GM18499 (cell line): ENCODE data around the gene NEU4.
"Not testable (repeated sequence)": the region's sequence is repeated elsewhere in the genome, so short reads cannot be mapped to it uniquely, and the experiment has no call there.

Experiments
- ATAC-seq: cut with Tn5 transposase; IDR thresholded peaks from one replicate; pipeline ENCODE4 v1.9.1; 2021; ENCODE audit warnings: moderate number of reproducible peaks; ENCODE audit not compliant: insufficient read depth, unreplicated experiment

Gene NEU4

GRCh38 chr2:241811952-241812729 lies 3.1 kb downstream of the NEU4 start:
- ATAC-seq = no peak

DNA sequence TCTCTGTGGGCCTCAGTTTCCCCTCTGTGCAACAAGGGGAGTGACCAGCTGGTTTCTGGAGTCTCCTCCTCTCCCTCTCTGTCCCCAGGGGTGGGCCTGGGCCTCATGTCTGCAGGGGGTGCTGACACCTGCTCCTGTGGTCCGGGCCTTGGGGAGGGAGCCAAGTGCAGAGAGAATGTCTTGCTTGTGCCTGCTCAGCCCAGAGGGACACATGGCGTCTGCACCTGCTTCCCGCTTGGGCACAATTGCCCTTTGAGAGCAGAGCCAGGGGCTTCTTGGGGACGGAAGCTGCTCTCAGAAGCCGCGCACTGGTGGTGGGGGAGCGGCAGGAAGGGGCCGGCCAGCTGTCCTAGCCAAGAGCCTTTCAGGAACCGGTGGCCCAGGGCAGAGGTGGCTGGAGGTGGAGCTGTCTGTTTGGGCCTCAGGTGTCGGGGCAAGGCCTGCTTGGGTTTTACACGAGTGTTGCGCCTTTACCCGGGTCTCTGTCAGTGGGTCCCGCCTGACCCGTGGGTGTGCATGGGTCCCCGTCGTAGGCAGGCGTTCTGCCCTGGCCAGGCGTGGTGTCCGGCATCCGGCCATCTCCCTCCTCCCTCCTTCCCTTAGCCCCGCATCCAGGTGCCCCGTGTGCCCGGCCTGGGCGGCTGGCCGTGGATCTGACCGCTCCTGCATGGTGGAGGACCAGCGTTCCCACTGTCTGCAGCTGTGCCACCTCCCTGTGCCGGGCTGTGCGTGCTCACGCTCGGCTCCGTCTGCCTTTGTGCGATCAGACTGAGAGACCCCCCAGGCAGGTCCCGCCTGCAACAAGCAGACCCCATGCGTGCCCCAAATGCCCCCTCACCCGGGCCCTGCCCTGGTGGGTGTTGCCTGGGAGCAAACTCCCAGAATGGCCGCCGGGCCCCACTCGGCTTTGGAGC lies 4.0 kb downstream of the NEU4 start:
- no peak for ATAC-seq

DNA sequence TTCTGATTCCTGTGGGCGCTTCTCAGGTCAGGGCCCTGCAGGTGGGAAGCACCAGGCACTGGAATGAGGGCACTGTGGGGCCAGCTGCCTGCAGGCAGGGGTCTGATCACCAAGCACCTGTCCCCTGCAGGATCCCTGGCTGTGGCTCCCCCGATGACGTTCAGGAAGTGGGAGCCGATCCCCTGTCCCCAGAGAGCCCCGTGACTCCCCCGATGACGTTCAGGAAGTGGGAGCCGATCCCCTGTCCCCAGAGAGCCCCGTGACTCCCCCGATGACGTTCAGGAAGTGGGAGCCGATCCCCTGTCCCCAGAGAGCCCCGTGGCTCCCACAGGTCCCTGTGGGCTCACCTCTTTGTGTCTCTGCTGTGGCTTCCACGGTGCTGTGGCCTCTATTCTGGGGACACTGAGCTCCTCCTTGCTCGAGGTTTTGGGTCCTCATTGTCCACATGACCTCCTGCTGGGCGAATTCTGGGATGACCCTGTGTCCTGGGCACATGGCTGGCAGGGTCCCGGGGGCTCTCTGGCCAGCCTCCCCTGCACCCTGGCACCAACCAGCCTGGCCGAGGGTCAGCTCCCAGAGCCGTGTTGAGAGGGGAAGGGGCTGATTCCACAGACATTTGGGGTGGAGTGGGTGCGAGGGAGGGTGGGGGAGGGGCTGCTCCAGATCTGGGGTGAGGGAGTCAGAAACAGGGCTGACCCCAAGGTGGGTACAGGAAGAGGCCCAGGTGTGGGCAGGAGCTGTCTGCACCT lies 4.8 kb downstream of the NEU4 start:
- ATAC-seq = no peak

DNA sequence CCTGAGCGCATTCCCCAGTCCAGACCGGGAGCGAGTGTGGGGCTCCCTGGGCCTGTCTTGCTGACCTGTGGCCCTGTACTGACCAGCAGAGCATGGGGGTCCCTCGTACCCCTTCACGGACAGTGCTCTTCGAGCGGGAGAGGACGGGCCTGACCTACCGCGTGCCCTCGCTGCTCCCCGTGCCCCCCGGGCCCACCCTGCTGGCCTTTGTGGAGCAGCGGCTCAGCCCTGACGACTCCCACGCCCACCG lies 5.3 kb downstream of the NEU4 start:
- ATAC-seq = no peak

DNA sequence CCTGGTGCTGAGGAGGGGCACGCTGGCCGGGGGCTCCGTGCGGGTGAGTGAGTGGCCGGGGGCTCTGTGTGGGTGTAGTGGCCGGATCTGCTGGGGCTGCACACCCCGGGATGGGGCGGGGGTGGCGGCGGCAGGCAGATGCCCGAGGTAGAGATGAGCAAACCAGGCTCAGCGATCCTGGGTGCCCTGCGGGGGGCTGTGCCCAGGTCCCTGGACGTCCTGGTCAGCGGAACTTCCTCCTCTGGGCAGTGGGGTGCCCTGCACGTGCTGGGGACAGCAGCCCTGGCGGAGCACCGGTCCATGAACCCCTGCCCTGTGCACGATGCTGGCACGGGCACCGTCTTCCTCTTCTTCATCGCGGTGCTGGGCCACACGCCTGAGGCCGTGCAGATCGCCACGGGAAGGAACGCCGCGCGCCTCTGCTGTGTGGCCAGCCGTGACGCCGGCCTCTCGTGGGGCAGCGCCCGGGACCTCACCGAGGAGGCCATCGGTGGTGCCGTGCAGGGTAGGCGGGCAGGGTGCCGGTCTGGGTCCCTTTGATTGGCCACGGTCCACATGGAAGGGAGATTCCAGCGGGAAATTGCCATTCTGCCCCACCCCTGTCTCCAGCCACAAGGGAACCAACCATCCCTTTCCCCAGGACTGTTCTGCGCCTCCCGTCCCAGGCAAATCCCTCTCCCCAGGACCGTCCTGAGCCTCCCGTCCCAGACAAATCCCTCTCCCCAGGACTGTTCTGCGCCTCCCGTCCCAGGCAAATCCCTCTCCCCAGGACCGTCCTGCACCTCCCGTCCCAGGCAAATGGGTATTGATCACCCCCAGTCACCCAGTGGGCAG lies 5.9 kb downstream of the NEU4 start:
- no peak for ATAC-seq

- no peak for ATAC-seq
Observed at GRCh38 chr2:241815477-241816430, 6.8 kb downstream of the NEU4 start.

- no peak for ATAC-seq
Observed at GRCh38 chr2:241816431-241817121, 7.6 kb downstream of the NEU4 start.

DNA sequence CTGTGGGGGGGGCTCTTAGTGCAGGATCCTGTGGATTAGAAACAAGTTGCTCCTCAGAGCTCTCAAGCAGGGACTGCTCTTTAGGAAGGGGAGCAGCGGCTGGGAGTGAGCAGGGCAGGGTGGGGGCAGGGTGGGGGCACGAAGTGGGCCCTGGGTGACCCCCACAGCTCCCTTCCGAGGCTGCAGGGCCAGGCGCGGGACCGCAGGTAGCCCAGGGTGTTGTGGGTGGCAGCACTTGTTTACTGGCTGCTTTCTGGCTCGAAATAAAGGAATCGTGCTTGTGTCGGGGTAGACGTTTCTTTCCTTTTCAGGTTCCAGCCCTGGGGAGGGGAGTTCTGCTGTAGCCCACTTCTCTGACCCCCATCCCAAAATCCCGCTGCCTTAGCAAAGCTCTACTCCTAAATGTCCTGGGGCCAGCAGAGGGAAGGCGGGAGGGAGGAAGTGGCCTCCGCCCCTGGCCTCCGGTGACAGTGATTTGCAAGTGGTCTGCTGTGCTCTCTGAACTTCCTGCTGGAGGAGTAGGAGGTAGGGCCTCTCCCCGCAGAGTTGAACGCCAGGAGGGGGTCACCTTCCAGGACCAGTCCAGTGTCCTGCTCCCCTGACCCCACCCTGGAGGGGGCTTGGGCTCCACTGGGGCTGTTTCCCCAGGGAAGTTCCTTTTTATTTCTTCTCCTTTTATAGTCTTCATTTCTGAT lies 8.3 kb downstream of the NEU4 start:
- no peak for ATAC-seq

DNA sequence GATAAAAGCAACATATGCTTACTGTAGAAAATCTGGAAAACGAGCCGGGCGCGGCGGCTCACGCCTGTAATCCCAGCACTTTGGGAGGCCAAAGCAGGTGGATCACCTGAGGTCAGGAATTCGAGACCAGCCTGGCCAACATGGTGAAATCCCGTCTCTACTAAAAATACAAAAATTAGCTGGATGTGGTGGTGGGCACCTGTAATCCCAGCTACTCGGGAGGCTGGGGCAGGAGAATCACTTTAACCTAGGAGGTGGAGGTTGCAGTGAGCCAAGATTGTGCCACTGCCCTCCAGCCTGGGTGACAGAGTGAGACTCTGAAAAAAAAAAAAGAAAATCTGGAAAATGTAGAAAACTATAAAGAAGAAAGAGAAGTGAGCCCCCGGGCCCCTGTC lies 8.8 kb downstream of the NEU4 start:
- ATAC-seq = not testable (repeated sequence)

GRCh38 chr2:241818229-241818942 lies 9.4 kb downstream of the NEU4 start:
- ATAC-seq = no peak

- ATAC-seq = no peak
Observed at GRCh38 chr2:241818943-241819270, 9.9 kb downstream of the NEU4 start.

- ATAC-seq = not testable (repeated sequence)
Observed at GRCh38 chr2:241819947-241820624, 11.1 kb downstream of the NEU4 start.

DNA sequence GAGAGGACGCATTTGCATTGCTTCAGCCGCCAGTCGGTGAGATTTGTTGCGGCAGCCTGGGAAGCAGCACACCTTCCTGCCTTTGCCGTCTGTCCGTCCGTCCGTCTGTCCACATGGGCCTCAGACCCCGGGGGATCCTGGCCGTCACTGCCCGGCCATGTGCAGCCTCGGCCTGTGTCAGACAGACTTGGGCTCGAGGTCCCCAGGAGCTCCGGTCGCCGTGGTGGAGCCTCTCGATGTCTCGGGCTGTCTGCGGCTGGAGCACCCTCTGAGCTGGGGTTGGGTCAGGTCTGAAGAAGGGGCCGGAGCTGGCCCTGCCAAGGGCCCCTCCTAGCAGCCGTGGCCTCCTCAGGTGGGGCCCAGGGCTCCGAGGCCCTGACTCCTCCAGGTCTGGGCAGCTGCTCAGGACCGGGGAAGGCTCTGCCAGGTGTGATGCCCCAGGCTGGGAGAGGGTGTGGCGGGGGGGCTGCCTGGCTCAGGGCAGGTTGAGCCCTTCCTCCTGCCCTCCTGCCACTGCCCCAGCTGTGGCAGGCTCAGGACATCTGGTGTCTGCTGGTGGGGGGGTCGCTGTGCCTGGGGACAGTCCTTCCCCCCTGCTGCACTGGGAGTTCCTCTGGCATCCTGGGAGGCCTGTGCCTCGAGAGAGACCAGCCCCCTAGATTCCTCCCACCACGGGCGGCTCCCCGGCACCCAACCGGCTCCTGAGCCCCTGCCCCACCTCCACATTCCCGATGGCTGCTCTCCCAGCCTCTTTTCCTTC lies 11.8 kb downstream of the NEU4 start:
- no peak for ATAC-seq

DNA sequence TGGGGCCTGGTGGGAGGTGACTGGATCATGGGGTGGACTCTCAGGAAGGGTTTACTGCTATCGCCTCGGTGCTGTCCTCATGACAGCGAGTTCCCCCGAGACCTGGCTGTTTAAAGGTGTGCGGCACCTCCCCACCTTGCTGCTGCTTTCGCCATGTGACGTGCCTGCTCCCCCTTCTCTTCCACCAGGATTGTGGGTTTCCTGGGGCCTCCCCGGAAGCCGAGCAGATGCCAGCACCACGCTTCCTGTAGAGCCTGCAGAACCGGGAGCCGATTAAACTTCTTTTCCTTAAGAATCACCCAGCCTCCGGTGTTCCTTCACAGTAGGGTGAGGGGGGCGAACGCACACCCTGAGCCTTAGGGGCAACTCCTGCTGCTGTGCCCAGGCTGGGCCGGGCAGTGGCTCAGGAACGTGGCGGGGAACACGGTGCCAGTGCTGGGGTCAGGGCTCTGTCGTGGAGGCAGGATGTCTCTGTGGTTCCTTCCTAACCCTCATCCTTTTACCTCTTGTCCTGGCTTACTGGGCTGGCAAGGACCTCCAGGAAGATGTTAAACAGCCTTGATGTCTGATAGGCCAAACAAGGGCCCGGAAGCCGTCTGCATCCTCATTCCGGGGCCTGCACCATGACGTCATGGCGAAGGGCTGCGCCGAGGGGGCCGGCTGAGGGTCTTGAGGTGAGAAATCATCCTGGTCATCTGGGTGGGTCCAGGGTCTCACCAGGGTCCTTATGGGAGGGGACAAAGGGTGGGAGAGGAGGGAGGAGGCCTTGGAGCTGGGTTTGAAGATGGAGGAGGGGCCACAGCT lies 12.7 kb downstream of the NEU4 start:
- ATAC-seq = no peak

DNA sequence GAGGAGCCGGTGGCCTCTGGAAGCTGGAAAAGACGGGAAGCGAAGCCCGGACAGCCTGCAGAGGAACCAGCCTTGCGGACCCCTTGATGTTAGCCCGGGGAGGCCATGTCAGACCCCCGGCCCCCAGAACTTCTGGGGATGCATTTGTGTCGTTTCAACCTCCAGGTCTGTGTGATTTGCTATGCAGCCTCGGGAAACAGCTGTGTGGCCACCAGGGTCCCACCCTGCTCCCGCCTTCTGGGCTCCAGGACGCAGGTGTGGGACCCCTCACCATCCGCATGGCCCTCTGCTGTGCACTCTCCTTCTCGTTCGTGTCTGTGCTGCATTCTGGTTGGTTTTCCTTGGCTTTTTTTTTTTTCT lies 13.3 kb downstream of the NEU4 start:
- no peak for ATAC-seq
